T-helper 22 cell (primary cell): Measurements from ENCODE around the gene RSL1D1.
A peak's percentile ranks its signal among the peaks of the same experiment; 100 is the strongest.
"Not testable (repeated sequence)": the region's sequence is repeated elsewhere in the genome, so short reads cannot be mapped to it uniquely, and the experiment has no call there.

ENCODE experiments used
- DNase-seq: peaks from one replicate; pipeline ENCODE4 v3.0.0-alpha.2; 2020; ENCODE audit warnings: low read depth

RSL1D1 gene

GRCh38 chr16:11843861-11844260 is 7.5 kb downstream of the RSL1D1 start:
- no peak for DNase-seq

GRCh38 chr16:11843206-11843605 is 8.1 kb downstream of the RSL1D1 start:
- DNase-seq: no peak

GRCh38 chr16:11841026-11841425 is 10.3 kb downstream of the RSL1D1 start:
- no peak for DNase-seq

DNA sequence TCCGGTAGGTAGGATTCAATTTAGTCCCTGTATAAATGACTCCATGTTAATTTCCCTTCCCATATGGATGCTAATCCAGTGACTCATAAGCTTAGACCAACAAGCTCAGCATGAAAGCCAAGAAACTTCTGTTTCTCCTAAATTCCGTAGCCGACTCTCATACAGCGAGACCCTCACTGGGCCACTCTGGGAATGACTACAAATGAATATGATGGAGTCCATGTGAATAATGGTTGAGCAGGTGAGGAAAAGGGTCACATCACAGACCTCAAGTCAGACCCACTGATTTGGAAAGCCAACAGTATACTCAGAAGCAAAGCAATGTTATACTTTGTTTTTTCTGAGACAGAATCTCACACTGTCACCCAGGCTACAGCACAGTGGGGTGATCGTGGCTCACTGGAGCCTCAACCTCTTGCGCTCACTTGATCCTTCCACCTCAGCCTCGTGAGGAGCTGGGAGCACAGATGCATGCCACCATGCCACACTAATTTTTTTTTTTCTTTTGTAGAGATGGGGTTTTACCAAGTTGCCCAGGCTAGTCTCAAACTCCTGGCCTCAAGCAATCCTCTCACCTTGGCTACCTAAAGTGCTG is 14.6 kb downstream of the RSL1D1 start:
- DNase-seq: no peak

DNA sequence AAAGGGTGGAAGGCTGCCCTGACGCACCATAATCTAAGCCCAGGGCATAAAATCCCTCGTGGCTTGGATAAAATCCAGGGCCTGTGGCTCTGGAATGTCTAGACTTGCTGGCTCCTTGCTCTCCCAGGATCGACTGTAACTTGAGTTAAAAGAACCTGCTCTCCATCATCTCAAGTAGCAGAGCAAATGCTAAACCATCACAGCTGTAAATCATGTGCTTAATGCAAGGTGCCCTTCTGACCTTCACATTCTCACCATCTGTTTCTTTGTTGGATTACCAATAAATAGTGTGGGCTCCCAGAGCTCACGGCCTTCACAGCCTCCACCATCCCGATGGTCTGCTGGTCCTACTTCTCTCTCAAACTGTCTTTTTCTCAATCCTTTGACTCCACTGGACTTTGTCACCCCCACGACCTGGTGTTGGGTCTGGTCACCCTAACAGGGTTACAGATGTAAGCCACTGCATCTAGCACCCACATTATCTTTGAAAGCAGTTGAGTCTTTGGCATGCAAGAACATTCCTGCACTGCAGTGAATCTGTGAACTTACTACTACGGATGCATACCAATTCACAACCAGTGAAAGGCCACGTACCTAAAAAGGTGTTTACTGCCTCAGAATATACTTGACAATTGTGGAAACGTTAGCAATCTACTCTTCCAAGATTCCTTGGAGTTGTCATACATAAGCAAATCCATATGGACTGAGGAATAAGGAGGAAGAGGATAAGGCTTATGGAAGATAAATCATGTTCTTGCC is 15.3 kb downstream of the RSL1D1 start:
- DNase-seq: no peak

DNA sequence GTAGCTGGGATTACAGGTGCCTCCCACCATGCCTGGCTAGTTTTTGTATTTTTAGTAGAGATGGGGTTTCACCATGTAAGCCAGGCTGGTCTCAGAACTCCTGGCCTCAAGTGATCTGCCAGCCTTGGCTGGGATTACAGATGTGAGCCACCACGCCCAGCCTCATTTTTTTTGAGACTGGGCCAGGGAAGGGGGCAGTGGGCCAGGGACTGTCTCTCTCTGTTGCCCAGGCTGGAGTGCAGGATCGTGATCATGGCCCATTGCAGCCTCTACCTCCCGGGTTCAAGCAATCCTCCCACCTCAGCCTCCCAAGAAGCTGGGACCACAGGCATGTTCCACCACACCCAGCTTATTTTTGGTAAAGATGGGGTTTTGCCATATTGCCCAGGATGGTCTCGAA is 16.0 kb downstream of the RSL1D1 start:
- DNase-seq: no peak

GRCh38 chr16:11833951-11834695 is 17.2 kb downstream of the RSL1D1 start:
- no peak for DNase-seq

- DNase-seq: no peak
Measured at GRCh38 chr16:11828696-11829095, 22.6 kb downstream of the RSL1D1 start.

DNA sequence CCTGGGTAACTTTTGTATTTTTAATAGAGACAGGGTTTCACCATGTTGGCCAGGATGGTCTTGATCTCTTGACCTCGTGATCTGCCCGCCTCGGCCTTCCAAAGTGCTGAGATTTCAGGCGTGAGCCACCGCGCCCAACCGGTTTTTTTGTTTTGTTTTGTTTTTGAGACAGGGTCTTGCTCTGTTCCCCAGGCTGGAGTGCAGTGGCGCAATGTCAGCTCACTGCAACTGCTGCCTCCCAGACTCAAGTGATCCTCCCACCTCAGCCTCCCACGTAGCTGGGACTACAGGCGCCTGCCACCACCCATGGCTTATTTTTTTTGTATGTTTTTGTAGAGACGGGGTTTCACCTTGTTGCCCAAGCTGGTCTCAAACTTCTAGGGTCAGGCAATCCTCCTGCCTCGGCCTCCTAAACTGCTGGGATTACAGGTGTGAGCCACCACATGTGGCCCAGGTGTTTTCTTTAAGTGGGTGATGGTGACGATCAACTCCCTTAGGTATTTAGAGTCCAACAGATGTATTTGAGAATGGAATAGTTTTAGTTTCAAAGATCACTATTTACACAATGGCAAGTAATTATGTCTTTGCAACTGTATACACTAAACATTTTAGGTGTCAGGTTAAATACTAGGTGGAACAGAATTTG is 25.7 kb downstream of the RSL1D1 start:
- DNase-seq: not testable (repeated sequence)

GRCh38 chr16:11824362-11824761 is 27.0 kb downstream of the RSL1D1 start:
- no peak for DNase-seq

DNA sequence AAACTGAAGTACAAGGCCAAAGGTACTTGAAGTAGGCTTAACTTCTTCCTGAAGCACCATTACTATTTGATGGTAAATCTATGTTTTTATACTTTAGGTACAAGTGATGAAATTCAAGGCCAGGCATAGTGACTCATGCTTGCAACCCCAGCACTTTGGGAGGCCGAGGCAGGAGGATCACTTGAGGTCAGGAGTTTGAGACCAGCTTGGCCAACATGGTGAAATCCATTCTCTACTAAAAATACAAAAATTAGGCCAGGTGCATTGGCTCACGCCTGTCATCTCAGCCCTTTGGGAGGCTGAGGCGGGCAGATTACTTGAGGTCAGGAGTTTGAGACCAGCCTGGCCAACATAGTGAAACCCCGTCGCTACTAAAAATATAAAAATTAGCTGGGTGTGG is 27.7 kb downstream of the RSL1D1 start:
- not testable (repeated sequence) for DNase-seq

DNA sequence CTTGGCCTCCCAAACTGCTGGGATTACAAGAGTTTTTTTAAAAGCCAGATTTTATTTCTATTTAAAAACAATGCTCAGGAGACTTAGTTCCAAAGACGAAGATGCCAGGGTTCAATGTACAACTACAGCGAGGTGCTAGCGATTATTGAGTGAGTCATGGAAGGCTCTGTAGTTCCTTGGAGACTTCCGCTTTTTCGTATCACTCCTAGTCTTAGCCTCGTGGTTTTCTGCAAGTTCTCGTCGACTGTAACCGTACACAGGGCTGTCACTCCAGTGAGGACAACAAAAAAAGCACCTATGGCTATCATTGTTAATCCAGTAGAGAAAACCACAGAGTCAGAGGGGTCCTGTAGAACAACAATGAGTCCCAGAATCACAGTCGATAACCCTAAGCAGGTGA is 31.5 kb downstream of the RSL1D1 start:
- DNase-seq: no peak

GRCh38 chr16:11818970-11819369 is 32.4 kb downstream of the RSL1D1 start:
- DNase-seq: not testable (repeated sequence)

GRCh38 chr16:11816123-11816522 is 35.2 kb downstream of the RSL1D1 start:
- DNase-seq: no peak

- DNase-seq: not testable (repeated sequence)
Measured at GRCh38 chr16:11814800-11815199, 36.5 kb downstream of the RSL1D1 start.

DNA sequence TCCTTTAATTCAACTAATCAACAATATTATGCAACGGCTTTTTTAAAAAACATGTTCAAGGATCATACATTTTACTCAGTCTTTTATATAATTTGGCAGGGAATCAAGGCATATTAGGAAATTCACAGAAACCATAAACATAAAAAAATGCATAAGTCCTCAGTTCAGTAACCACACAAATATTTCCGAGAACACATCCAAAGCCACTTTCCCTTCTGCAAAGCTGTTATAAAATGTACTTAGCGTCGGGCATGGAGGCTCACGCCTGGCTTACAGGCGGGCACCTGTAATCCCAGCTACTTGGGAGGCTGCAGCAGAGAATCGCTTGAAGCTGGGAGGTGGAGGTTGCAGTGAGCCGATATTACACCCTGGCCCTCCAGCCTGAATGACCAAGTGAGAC is 44.6 kb downstream of the RSL1D1 start:
- no peak for DNase-seq

- no peak for DNase-seq
Measured at GRCh38 chr16:11805556-11805955, 45.8 kb downstream of the RSL1D1 start.

GRCh38 chr16:11801481-11802021 is 49.8 kb downstream of the RSL1D1 start:
- DNase-seq: no peak

- DNase-seq: no peak
Measured at GRCh38 chr16:11800382-11800718, 51.0 kb downstream of the RSL1D1 start.

GRCh38 chr16:11799509-11800381 is 51.6 kb downstream of the RSL1D1 start:
- peak; percentile 35 for DNase-seq

DNA sequence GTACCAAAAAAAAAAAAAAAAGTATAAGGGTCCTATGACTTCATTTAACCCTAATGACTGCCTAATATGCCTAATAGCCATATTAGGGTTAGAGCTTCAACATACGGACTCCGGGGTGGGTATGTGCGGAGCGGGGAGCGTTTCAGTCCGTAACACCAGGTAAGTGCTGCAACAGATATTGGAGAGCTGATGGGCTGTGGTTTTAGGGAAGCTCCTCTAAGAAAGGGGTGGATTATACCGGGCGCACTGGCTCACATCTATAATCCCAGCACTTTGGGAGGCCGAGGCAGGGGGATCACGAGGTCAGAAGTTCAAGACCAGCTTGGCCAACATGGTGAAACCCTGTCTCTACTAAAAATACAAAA is 52.3 kb downstream of the RSL1D1 start:
- no peak for DNase-seq

DNA sequence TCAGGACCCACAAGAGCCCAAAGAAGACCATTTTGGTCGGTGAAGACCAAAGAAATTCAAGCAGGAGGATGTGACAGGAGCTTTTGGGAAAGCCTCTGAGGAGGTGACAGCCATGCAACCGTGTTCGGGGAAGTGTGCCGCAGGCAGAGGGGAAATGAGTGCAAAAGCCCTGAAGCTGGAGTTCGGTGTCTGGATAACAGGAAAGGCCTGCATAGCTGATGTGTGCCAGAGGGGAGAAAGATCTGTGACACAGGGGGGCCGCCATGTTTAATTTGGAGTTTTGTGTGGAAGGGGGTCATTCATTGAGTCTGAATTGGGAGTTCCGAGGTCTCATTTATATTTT is 53.4 kb downstream of the RSL1D1 start:
- DNase-seq: no peak
